Testis (tissue), 3 donors: ENCODE results near the gene MMADHC. TPM values are rescaled to one million over a fixed set of nuclear protein-coding genes. Genes with fewer than 3 reads are reported as not detected.

Source experiments
- DNase-seq: peaks from one replicate; pipeline ENCODE4 v3.0.0-alpha.2; 2019
- H3K27ac ChIP-seq, 2 donors: fragments of 200-600 bp; sonication (generic); one replicate each; pipeline ENCODE4 v1.5.1; 2019
- H3K27me3 ChIP-seq: fragments of 200-600 bp; sonication (generic); one replicate; pipeline ENCODE4 v1.5.1; 2019
- H3K36me3 ChIP-seq: fragments of 200-600 bp; sonication (generic); one replicate; pipeline ENCODE4 v1.5.1; 2017; ENCODE audit warnings: low read depth; ENCODE audit errors: missing control alignments
- H3K4me1 ChIP-seq: fragments of 200-600 bp; sonication (generic); one replicate; pipeline ENCODE4 v1.5.1; 2019
- H3K4me3 ChIP-seq, 2 donors: fragments of 200-600 bp; sonication (generic); one replicate each; pipeline ENCODE4 v1.5.1; 2017 to 2019
- H3K9me3 ChIP-seq: fragments of 200-600 bp; sonication (generic); one replicate; pipeline ENCODE4 v1.5.1; 2017
- CTCF ChIP-seq, 3 experiments: fragments of 450-650 bp in 2 of 3; fragments of 200-600 bp in 1 of 3; sonication (generic) in 1 of 3; IDR thresholded peaks; one replicate each; pipeline ENCODE4 v1.5.1; 2016 to 2019; ENCODE audit warnings: antibody characterized with exemption in 3 of 3, mild to moderate bottlenecking in 2 of 3, moderate library complexity in 1 of 3
- POLR2A ChIP-seq: fragments of 450-650 bp; IDR thresholded peaks from one replicate; pipeline ENCODE4 v1.6.1; 2017; ENCODE audit warnings: antibody characterized with exemption, mild to moderate bottlenecking, moderate library complexity
- WGBS, 2 donors: methylation state at CpG; one replicate each; pipeline ENCODE4 v1.1.5; 2018; 5-methylcytosine and 5-hydroxymethylcytosine counted together
- intact Hi-C: fragments of 100-400 bp; cut with DNase I; formaldehyde crosslinking; loops from one replicate; pipeline ENCODE4 v1.15.1; 2023; ENCODE audit warnings: low total_unique reads
- polyA plus RNA-seq: library from polyadenylated mRNA; stranded (reverse); fragments of 350-450 nt; fragmentation: Illumina TruSeq; extraction: RNeasy Lipid Tissue Mini Kit (QIAGEN cat#74804); gene quantifications from one replicate; pipeline ENCODE4 v1.2.3, GENCODE V29; 2014; ENCODE audit warnings: low read depth, low replicate concordance; ENCODE audit not compliant: insufficient read depth
- total RNA-seq, 2 donors: library from RNA; depleted of rRNA; stranded (reverse); fragments of >200 nt; gene quantifications; one replicate each; pipeline ENCODE4 v1.2.3, GENCODE V29; 2016

MMADHC gene
- total and polyA plus RNA-seq, 3 donors from 2014 or later: 46.2 to 133 (median 55.3) TPM

- intact Hi-C loops: no loop called here
- no peaks in the 10 kb centered on the region for H3K36me3 ChIP-seq
- DNase-seq: no peak
- no peaks in the 10 kb centered on the region for H3K27me3 ChIP-seq
- TF ChIP-seq CTCF (IDR thresholded peaks at IDR 0.05) (no peak), POLR2A (no peak)
- WGBS, 2 donors: 92 to 96% methylated on average over 2 of the region's 2 CpGs
- no peaks in the 10 kb centered on the region for H3K9me3 ChIP-seq
- H3K4me1 ChIP-seq: no peaks in the 10 kb centered on the region
- H3K4me3 ChIP-seq: no peak overlapping the region
- H3K27ac ChIP-seq: no peak overlapping the region
These were observed 34.7 kb downstream of the MMADHC start for GRCh38 chr2:149552830-149553229.

- WGBS, 2 donors: 93 to 96% methylated on average over 4 of the region's 4 CpGs
- TF ChIP-seq CTCF (IDR thresholded peaks at IDR 0.05): no peak
- no peak for TF ChIP-seq POLR2A
- Histone ChIP-seq H3K36me3 (no peaks in the 10 kb centered on the region), H3K27ac (no peak overlapping the region), H3K27me3 (no peaks in the 10 kb centered on the region), H3K4me3 (no peak overlapping the region), H3K9me3 (no peaks in the 10 kb centered on the region), H3K4me1 (no peaks in the 10 kb centered on the region)
- intact Hi-C loops: no loop called here
- no peak for DNase-seq
These were observed 35.3 kb downstream of the MMADHC start for GRCh38 chr2:149552226-149552625.

GRCh38 chr2:149544692-149545091 lies 42.9 kb downstream of the MMADHC start:
- TF ChIP-seq POLR2A (no peak), CTCF (IDR thresholded peaks at IDR 0.05) (no peak)
- 53 to 72% methylated on average over 1 of the region's 1 CpG for WGBS, 2 donors
- H3K27ac ChIP-seq: no peak overlapping the region
- no peaks in the 10 kb centered on the region for H3K36me3 ChIP-seq
- DNase-seq: no peak
- intact Hi-C loops: no loop called here
- no peaks in the 10 kb centered on the region for H3K27me3 ChIP-seq
- H3K9me3 ChIP-seq: no peaks in the 10 kb centered on the region
- no peaks in the 10 kb centered on the region for H3K4me1 ChIP-seq
- H3K4me3 ChIP-seq: no peak overlapping the region

GRCh38 chr2:149543845-149544244 lies 43.7 kb downstream of the MMADHC start:
- DNase-seq: no peak
- intact Hi-C loops: no loop called here
- no peaks in the 10 kb centered on the region for H3K9me3 ChIP-seq
- H3K36me3 ChIP-seq: no peaks in the 10 kb centered on the region
- 88 to 100% methylated on average over 1 of the region's 1 CpG for whole genome bisulfite sequencing, 2 donors
- H3K27ac ChIP-seq: no peak overlapping the region
- no peaks in the 10 kb centered on the region for H3K4me1 ChIP-seq
- H3K27me3 ChIP-seq: no peaks in the 10 kb centered on the region
- no peak overlapping the region for H3K4me3 ChIP-seq
- TF ChIP-seq POLR2A (no peak), CTCF (IDR thresholded peaks at IDR 0.05) (no peak)

- intact Hi-C loops: no loop called here
- TF ChIP-seq CTCF (IDR thresholded peaks at IDR 0.05): no peak
- TF ChIP-seq POLR2A: no peak
- Histone ChIP-seq H3K27ac (no peak overlapping the region), H3K36me3 (no peaks in the 10 kb centered on the region), H3K9me3 (no peaks in the 10 kb centered on the region), H3K4me1 (no peaks in the 10 kb centered on the region), H3K4me3 (no peak overlapping the region), H3K27me3 (no peaks in the 10 kb centered on the region)
- 87 to 92% methylated on average over 5 of the region's 5 CpGs for WGBS, 2 donors
- no peak for DNase-seq
These were observed 47.4 kb downstream of the MMADHC start for GRCh38 chr2:149540138-149540537.
